Body of pancreas (tissue), 4 donors: Measurements from ENCODE around the gene NR6A1.

Source experiments
- CTCF ChIP-seq, 7 experiments: fragments of 450-650 bp in 4 of 7; fragments of 200-600 bp in 3 of 7; sonication (generic) in 3 of 7; IDR thresholded peaks; one replicate each; pipeline ENCODE4 v1.5.1; 2016 to 2019; ENCODE audit warnings: antibody characterized with exemption in 7 of 7
- POLR2A ChIP-seq, 3 donors: fragments of 450-650 bp; IDR thresholded peaks; one replicate each; pipeline ENCODE4 v1.6.1; 2016; ENCODE audit warnings: antibody characterized with exemption in 3 of 3, mild to moderate bottlenecking in 2 of 3

- TF ChIP-seq POLR2A (IDR thresholded peaks at IDR 0.05) (no peak), CTCF (IDR thresholded peaks at IDR 0.05) (no peak)
Observed at GRCh38 chr9:124762633-124763032, 8.5 kb downstream of the NR6A1 start.
